ENCODE data around the gene IGFL2. TPM values are rescaled to one million over a fixed set of nuclear protein-coding genes. Genes with fewer than 3 reads are reported as not detected.

Gene IGFL2
- polyA plus RNA-seq, 1 donor: 0.36 TPM

DNA sequence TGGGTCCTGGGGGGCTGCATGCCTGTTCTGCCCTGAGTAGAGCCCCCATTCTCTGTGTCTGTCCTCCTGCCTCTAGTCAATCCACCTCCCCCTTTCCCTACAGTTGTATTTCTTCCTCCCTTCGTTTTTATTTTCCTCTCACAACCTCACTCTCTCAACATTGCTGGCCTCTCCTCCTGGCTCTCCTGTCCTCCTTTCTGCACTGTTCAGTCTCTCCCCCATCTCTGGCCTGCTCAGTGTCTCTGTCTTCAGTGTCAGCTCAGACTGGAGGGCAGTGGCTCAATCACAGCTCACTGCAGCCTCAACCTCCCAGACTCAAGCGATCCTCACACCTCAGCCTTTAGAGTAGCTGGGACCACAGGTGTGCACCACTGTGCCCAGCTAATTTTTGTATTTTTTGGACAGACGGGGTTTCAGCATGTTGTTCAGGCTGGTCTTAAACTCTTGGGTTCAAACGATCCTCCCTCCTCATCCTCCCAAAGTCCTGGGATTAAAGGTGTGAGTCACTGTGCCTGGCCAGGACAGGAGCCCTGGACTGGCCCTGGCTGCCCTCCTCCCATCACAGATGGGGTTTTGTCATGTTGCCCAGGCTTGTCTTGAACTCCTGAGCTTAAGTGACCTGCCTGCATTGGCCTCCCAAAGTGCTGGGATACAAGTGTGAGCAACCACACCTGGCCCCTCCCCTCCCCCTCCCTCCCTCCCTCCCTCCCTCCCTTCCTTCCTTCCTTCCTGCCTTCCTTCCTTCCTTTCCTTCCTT is 49.5 kb downstream of the IGFL2 start:
- H3K9me3 ChIP-seq (ENCODE audit: control insufficient read depth, low read depth, low read length): no peaks in the 10 kb centered on the region

GRCh38 chr19:46198756-46199155 is 50.7 kb downstream of the IGFL2 start:
- H3K27ac ChIP-seq (ENCODE audit: low read length): no peak overlapping the region
- H3K4me3 ChIP-seq (ENCODE audit: low read length): no peak overlapping the region
- no peak for DNase-seq
- WGBS (ENCODE audit: insufficient coverage, low lambda C conversion rate): no CpG with 5 or more reads among the region's 3 CpGs
- H3K27me3 ChIP-seq (ENCODE audit: control insufficient read depth, insufficient read depth, low read length): peaks cover 35% of the 10 kb centered on the region
- H3K36me3 ChIP-seq (ENCODE audit: control insufficient read depth, insufficient read depth, low read length): no peaks in the 10 kb centered on the region
- H3K9me3 ChIP-seq (ENCODE audit: control insufficient read depth, low read depth, low read length): no peaks in the 10 kb centered on the region
- peaks cover under 1% of the 10 kb centered on the region for H3K4me1 ChIP-seq (ENCODE audit: control insufficient read depth, insufficient read depth, low read length)

More for the DNA sequence above, 49.5 kb downstream of the IGFL2 start:
- Histone ChIP-seq H3K27me3 (ENCODE audit: control insufficient read depth, insufficient read depth, low read length) (peaks cover 31% of the 10 kb centered on the region), H3K4me1 (ENCODE audit: control insufficient read depth, insufficient read depth, low read length) (peaks cover 5% of the 10 kb centered on the region), H3K27ac (ENCODE audit: low read length) (no peak overlapping the region), H3K36me3 (ENCODE audit: control insufficient read depth, insufficient read depth, low read length) (no peaks in the 10 kb centered on the region), H3K4me3 (ENCODE audit: low read length) (no peak overlapping the region)
- 36% methylated on average over 1 of the region's 4 CpGs for WGBS (ENCODE audit: insufficient coverage, low lambda C conversion rate)
- no peak for DNase-seq

DNA sequence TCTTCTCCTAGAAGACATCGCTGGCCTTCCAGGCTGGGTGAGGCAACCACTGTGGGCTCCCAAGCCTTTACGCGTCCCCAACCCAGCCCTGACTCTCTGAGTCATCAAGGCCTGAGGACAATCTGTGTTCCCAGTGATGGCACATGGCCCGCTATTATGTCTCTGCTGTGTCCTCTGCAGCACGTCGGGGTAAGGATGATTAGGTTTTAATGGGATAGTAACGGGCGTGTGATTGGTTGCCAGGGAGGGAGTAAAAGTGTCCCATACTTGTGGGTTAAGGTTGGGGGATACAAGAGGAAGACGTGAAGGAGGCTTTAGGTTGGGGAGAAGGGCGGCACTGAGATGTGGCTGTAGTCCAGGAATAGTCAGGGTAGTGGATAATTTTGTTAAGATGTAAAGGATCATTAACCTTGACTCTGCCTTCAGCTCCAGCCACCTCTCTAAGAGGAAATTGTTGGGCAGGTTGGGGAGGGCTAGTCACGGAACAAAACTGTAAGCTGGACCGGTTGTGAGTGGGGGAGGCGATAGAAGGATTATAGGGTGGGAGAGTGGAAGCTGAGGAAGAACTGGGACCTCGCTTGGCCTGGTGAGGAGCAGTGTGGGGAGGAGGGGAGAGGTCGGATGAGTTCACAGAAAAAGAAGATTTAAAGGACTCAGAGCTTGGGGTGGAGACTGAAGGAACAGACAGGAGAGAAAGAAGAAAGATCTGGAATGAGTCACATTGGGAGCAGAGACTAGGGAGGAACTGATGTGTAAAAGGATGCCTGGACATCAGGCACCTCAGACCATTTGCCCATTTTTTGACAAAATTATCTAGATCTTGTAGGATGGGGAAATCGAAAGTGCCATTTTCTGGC is 53.6 kb downstream of the IGFL2 start:
- no peaks in the 10 kb centered on the region for H3K9me3 ChIP-seq (ENCODE audit: control insufficient read depth, low read depth, low read length)
- no peak for DNase-seq
- no peaks in the 10 kb centered on the region for H3K4me1 ChIP-seq (ENCODE audit: control insufficient read depth, insufficient read depth, low read length)
- no peaks in the 10 kb centered on the region for H3K36me3 ChIP-seq (ENCODE audit: control insufficient read depth, insufficient read depth, low read length)
- peaks cover 25% of the 10 kb centered on the region for H3K27me3 ChIP-seq (ENCODE audit: control insufficient read depth, insufficient read depth, low read length)
- no peak overlapping the region for H3K27ac ChIP-seq (ENCODE audit: low read length)
- no peak overlapping the region for H3K4me3 ChIP-seq (ENCODE audit: low read length)
- 87% methylated on average over 7 of the region's 16 CpGs for WGBS (ENCODE audit: insufficient coverage, low lambda C conversion rate)

GRCh38 chr19:46202426-46202825 is 54.4 kb downstream of the IGFL2 start:
- H3K4me3 ChIP-seq (ENCODE audit: low read length): no peak overlapping the region
- H3K9me3 ChIP-seq (ENCODE audit: control insufficient read depth, low read depth, low read length): no peaks in the 10 kb centered on the region
- H3K4me1 ChIP-seq (ENCODE audit: control insufficient read depth, insufficient read depth, low read length): no peaks in the 10 kb centered on the region
- WGBS (ENCODE audit: insufficient coverage, low lambda C conversion rate): 93% methylated on average over 2 of the region's 4 CpGs
- H3K36me3 ChIP-seq (ENCODE audit: control insufficient read depth, insufficient read depth, low read length): no peaks in the 10 kb centered on the region
- H3K27ac ChIP-seq (ENCODE audit: low read length): no peak overlapping the region
- no peak for DNase-seq
- H3K27me3 ChIP-seq (ENCODE audit: control insufficient read depth, insufficient read depth, low read length): peaks cover 19% of the 10 kb centered on the region

DNA sequence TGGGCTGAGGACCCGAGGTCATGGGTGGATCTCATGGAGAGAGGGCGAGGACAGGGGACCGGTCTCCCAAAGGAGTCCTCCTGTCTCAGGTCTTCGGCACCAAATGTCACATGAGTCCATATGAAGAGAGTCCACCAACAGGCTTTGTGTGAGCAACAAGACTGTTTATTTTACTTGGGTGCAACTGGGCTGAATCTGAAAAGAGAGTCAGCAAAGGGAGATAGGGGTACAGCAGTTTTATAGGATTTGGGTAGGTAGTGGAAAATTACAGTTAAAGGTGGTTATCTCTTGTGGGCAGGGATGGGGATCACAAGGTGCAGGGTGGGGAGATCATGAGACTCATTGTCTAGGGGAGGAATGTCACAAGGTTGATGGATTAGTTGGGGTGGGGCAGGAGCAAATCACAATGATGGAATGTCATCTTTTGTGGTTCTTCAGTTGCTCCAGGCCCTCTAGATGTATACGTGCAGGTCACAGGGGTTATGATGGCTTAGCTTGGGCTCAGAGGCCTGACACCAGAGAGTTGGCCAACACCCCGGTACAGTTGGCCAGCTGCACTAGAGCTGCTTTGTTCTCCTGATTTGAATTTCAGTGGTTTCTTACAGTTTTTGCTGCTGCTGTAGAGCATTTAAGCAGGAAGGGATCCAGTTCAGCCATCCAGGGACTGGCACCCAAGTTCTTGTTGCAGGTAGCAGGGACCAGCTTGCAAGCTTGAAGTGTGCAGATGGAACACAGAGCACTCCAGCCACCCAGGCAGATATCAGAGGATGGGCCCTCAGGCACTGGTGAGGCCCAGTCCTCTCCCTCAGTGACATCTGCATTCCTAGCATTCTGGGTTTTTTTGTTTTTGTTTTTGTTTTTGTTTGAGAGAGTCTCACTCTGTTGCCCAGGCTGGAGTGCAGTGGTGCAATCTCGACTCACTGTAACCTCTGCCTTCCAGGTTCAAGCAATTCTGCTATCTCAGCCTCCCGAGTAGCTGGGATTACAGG is 55.1 kb downstream of the IGFL2 start:
- Histone ChIP-seq H3K27ac (ENCODE audit: low read length) (no peak overlapping the region), H3K27me3 (ENCODE audit: control insufficient read depth, insufficient read depth, low read length) (peaks cover 19% of the 10 kb centered on the region), H3K4me1 (ENCODE audit: control insufficient read depth, insufficient read depth, low read length) (no peaks in the 10 kb centered on the region), H3K9me3 (ENCODE audit: control insufficient read depth, low read depth, low read length) (no peaks in the 10 kb centered on the region), H3K36me3 (ENCODE audit: control insufficient read depth, insufficient read depth, low read length) (no peaks in the 10 kb centered on the region), H3K4me3 (ENCODE audit: low read length) (no peak overlapping the region)
- WGBS (ENCODE audit: insufficient coverage, low lambda C conversion rate): 100% methylated on average over 1 of the region's 8 CpGs
- DNase-seq: no peak

DNA sequence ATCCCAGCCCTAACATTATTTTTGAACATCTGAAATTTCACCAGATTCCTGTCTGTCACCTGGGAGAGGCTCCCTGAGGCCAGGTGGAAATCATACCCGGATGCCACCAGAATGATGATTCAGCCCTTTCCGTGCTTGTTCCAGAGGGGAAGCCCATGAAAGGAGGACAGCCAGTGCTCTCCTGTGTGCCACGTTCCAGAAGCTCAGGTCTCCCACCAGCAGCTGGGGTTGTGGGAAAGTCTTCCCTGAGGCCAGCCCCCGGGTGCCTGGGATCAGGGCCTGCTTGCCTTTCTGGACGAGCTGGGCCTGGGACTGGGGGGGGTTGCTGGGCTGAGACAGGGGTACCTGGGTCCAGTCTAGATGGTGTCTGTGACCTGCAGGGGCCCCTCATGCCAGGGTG is 56.0 kb downstream of the IGFL2 start:
- no peak for DNase-seq
- no peaks in the 10 kb centered on the region for H3K9me3 ChIP-seq (ENCODE audit: control insufficient read depth, low read depth, low read length)
- no peak overlapping the region for H3K27ac ChIP-seq (ENCODE audit: low read length)
- no peaks in the 10 kb centered on the region for H3K36me3 ChIP-seq (ENCODE audit: control insufficient read depth, insufficient read depth, low read length)
- H3K4me1 ChIP-seq (ENCODE audit: control insufficient read depth, insufficient read depth, low read length): no peaks in the 10 kb centered on the region
- no peak overlapping the region for H3K4me3 ChIP-seq (ENCODE audit: low read length)
- peaks cover 21% of the 10 kb centered on the region for H3K27me3 ChIP-seq (ENCODE audit: control insufficient read depth, insufficient read depth, low read length)
- no CpG with 5 or more reads among the region's 5 CpGs for WGBS (ENCODE audit: insufficient coverage, low lambda C conversion rate)

DNA sequence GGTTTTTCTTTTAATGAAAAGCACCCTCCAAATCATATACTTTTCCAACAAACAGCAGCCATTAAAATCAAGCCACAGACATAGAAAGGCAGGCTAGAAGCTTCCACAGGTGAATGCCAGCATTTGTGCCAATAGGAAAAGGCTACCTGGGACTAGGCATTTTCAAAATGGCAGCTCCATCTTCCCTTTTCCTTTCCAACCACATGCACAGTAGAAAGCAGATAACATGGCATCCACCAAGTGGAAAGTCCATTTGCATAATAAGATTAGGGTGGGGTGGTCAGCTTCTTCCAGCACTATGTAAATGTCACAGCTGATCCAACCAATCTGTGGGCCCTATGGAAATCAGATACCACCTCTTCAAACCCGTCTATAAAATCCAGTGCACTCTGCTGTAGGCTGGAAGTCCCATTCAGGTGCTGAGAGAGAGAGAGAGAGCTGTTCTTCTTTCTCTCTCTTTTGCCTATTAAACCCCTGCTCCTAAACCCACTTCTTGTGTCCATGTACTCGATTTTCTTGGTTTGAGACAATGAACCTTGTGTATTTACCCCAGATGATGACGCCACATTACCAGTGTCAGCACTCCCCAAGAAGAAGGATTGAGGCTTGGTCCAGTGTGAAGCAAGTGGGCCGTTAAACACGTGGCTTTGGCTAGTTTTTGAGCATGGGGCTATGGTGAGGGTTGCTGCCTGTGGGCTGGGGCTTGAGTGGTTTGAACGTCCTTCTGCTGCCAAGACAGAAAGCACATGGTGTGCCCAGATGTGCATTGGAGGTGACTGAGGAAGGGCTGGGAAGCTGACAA is 57.3 kb downstream of the IGFL2 start:
- H3K27me3 ChIP-seq (ENCODE audit: control insufficient read depth, insufficient read depth, low read length): peaks cover 17% of the 10 kb centered on the region
- no peaks in the 10 kb centered on the region for H3K36me3 ChIP-seq (ENCODE audit: control insufficient read depth, insufficient read depth, low read length)
- WGBS (ENCODE audit: insufficient coverage, low lambda C conversion rate): no CpG with 5 or more reads among the region's 6 CpGs
- H3K27ac ChIP-seq (ENCODE audit: low read length): no peak overlapping the region
- DNase-seq: no peak
- no peaks in the 10 kb centered on the region for H3K9me3 ChIP-seq (ENCODE audit: control insufficient read depth, low read depth, low read length)
- H3K4me1 ChIP-seq (ENCODE audit: control insufficient read depth, insufficient read depth, low read length): no peaks in the 10 kb centered on the region
- no peak overlapping the region for H3K4me3 ChIP-seq (ENCODE audit: low read length)

DNA sequence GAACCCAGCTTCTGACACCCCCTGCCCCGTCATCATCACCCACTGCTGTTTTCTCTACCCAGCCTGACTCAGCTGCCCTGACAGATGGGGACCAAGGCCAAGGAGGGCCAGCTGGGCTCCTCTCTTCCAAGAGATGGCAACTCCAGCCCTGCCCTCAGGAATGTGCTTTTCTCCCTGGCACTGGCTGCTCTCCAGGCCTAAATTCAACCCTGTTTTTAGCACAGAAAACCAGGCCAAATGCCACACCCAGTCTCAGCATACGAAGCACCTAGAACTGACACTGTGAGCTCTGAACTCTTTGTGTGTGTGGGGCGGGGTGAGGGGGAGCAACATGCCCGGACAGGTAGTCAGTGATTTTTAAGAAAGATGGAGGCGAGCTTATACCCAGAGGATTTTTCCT is 58.1 kb downstream of the IGFL2 start:
- Histone ChIP-seq H3K4me3 (ENCODE audit: low read length) (no peak overlapping the region), H3K27me3 (ENCODE audit: control insufficient read depth, insufficient read depth, low read length) (peaks cover 17% of the 10 kb centered on the region), H3K36me3 (ENCODE audit: control insufficient read depth, insufficient read depth, low read length) (no peaks in the 10 kb centered on the region), H3K9me3 (ENCODE audit: control insufficient read depth, low read depth, low read length) (no peaks in the 10 kb centered on the region), H3K4me1 (ENCODE audit: control insufficient read depth, insufficient read depth, low read length) (no peaks in the 10 kb centered on the region), H3K27ac (ENCODE audit: low read length) (no peak overlapping the region)
- DNase-seq: no peak
- no CpG with 5 or more reads among the region's 5 CpGs for WGBS (ENCODE audit: insufficient coverage, low lambda C conversion rate)

DNA sequence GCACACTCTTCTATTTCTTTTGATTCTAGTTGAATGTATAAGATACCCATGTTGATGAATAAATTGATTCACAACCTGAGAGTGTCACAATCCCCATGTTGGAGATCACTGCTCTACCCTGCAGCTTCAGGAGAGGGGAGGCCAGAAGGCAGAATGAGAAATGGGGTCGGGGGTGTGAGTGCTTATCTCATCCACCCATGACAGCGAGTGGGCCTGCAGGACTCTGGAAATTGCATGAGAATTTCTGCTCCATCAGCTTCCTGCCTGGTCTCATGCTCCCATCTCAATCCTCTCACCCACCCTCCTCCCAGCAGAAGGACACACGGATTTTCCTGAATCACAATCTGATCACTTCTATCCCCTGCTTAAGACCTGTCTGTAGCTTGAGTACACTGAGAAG is 58.6 kb downstream of the IGFL2 start:
- no peak overlapping the region for H3K4me3 ChIP-seq (ENCODE audit: low read length)
- no CpG with 5 or more reads among the region's 3 CpGs for WGBS (ENCODE audit: insufficient coverage, low lambda C conversion rate)
- no peak overlapping the region for H3K27ac ChIP-seq (ENCODE audit: low read length)
- no peaks in the 10 kb centered on the region for H3K36me3 ChIP-seq (ENCODE audit: control insufficient read depth, insufficient read depth, low read length)
- no peak for DNase-seq
- H3K27me3 ChIP-seq (ENCODE audit: control insufficient read depth, insufficient read depth, low read length): peaks cover 17% of the 10 kb centered on the region
- no peaks in the 10 kb centered on the region for H3K4me1 ChIP-seq (ENCODE audit: control insufficient read depth, insufficient read depth, low read length)
- H3K9me3 ChIP-seq (ENCODE audit: control insufficient read depth, low read depth, low read length): no peaks in the 10 kb centered on the region
